HEK293 (cell line): ENCODE measurements around the gene PDE4B.

Experiments
- CTCF ChIA-PET: fragments of 350-600 bp; formaldehyde crosslinking; extraction: SDS; loops from one replicate; lab custom pipeline; 2021; ENCODE audit warnings: antibody characterized with exemption; lab: Yijun Ruan, JAX
- POLR2A ChIA-PET: fragments of 300-600 bp; formaldehyde crosslinking; extraction: SDS; loops from one replicate; lab custom pipeline; 2020; ENCODE audit warnings: antibody characterized with exemption, inconsistent platforms; lab: Yijun Ruan, JAX
- H3K27ac ChIP-seq: fragments of 200-500 bp; sonication (Bioruptor generic); 2 replicates; pipeline ENCODE4 v1.5.1; 2014; ENCODE audit warnings: low read depth, low read length, control low read depth, inconsistent platforms; ENCODE audit errors: extremely low read depth
- H3K36me3 ChIP-seq, 2 experiments: fragments of 200-500 bp in 1 of 2; sonication (Bioruptor generic) in 1 of 2; 1 replicate in 1 of 2; 2 replicates in 1 of 2; pipeline ENCODE4 v1.5.1; 2014 to 2017; ENCODE audit warnings: inconsistent platforms in 2 of 2, low read length in 2 of 2; ENCODE audit not compliant: control insufficient read depth in 2 of 2, insufficient read depth in 1 of 2
- H3K4me1 ChIP-seq: fragments of 200-500 bp; sonication (Bioruptor generic); 2 replicates; pipeline ENCODE4 v1.5.1; 2014; ENCODE audit warnings: mild to moderate bottlenecking, low read length, inconsistent platforms; ENCODE audit not compliant: control insufficient read depth, insufficient read depth
- H3K4me3 ChIP-seq: 2 replicates; pipeline ENCODE4 v1.5.1; 2011; ENCODE audit warnings: low read depth, mild to moderate bottlenecking, control low read depth, low read length, moderate library complexity
- H3K9me3 ChIP-seq: fragments of 200-500 bp; sonication (Bioruptor generic); 2 replicates; pipeline ENCODE4 v1.5.1; 2014; ENCODE audit warnings: low read depth, low read length, inconsistent platforms; ENCODE audit not compliant: control insufficient read depth, insufficient read depth
- EGR2 ChIP-seq: fragments of 450-650 bp; formaldehyde crosslinking; IDR thresholded peaks from 2 replicates; pipeline ENCODE4 v1.5.1; 2016; ENCODE audit warnings: low read depth, missing biosample characterization, missing genetic modification characterization
- GLI4 ChIP-seq: fragments of 450-650 bp; formaldehyde crosslinking; IDR thresholded peaks from 2 replicates; pipeline ENCODE4 v1.5.1; 2016; ENCODE audit warnings: missing biosample characterization, missing genetic modification characterization
- KLF16 ChIP-seq: fragments of 450-650 bp; formaldehyde crosslinking; IDR thresholded peaks from 2 replicates; pipeline ENCODE4 v1.5.1; 2017; ENCODE audit warnings: missing biosample characterization, missing genetic modification characterization
- RBAK ChIP-seq: fragments of 450-650 bp; formaldehyde crosslinking; IDR thresholded peaks from 2 replicates; pipeline ENCODE4 v1.5.1; 2016; ENCODE audit warnings: missing biosample characterization, missing genetic modification characterization
- TRIM28 ChIP-seq: IDR thresholded peaks from 2 replicates; pipeline ENCODE4 v1.6.1; 2011; ENCODE audit warnings: low read length, control low read depth, borderline replicate concordance
- ZBTB1 ChIP-seq: fragments of 450-650 bp; formaldehyde crosslinking; IDR thresholded peaks from 2 replicates; pipeline ENCODE4 v1.5.1; 2016; ENCODE audit warnings: missing biosample characterization, missing genetic modification characterization
- ZEB2 ChIP-seq: fragments of 450-650 bp; formaldehyde crosslinking; IDR thresholded peaks from 2 replicates; pipeline ENCODE4 v1.5.1; 2016; ENCODE audit warnings: missing biosample characterization, missing genetic modification characterization
- ZNF132 ChIP-seq: fragments of 450-650 bp; formaldehyde crosslinking; IDR thresholded peaks from 2 replicates; pipeline ENCODE4 v1.5.1; 2017; ENCODE audit warnings: missing biosample characterization, missing genetic modification characterization, borderline replicate concordance
- ZNF221 ChIP-seq: fragments of 450-650 bp; formaldehyde crosslinking; IDR thresholded peaks from 2 replicates; pipeline ENCODE4 v1.5.1; 2017; ENCODE audit warnings: missing biosample characterization, missing genetic modification characterization, borderline replicate concordance
- ZNF239 ChIP-seq: fragments of 450-650 bp; formaldehyde crosslinking; IDR thresholded peaks from 2 replicates; pipeline ENCODE4 v1.5.1; 2016; ENCODE audit warnings: missing biosample characterization, missing genetic modification characterization
- ZNF366 ChIP-seq: fragments of 450-650 bp; formaldehyde crosslinking; conservative IDR thresholded peaks from 2 replicates; pipeline ENCODE4 v1.5.1; 2016; ENCODE audit warnings: missing biosample characterization, missing genetic modification characterization
- ZNF37A ChIP-seq: fragments of 450-650 bp; IDR thresholded peaks from 2 replicates; pipeline ENCODE4 v1.5.1; 2018; ENCODE audit warnings: missing biosample characterization, missing genetic modification characterization
- ZNF426 ChIP-seq: fragments of 450-650 bp; formaldehyde crosslinking; IDR thresholded peaks from 2 replicates; pipeline ENCODE4 v1.5.1; 2017; ENCODE audit warnings: missing biosample characterization, missing genetic modification characterization, mild to moderate bottlenecking, inconsistent platforms, moderate library complexity
- ZNF473 ChIP-seq: fragments of 450-650 bp; formaldehyde crosslinking; IDR thresholded peaks from 2 replicates; pipeline ENCODE4 v1.5.1; 2017; ENCODE audit warnings: missing biosample characterization, missing genetic modification characterization
- ZNF555 ChIP-seq: fragments of 450-650 bp; formaldehyde crosslinking; conservative IDR thresholded peaks from 2 replicates; pipeline ENCODE4 v1.5.1; 2017; ENCODE audit warnings: missing biosample characterization, mild to moderate bottlenecking, missing genetic modification characterization, inconsistent platforms
- ZNF561 ChIP-seq: fragments of 450-650 bp; IDR thresholded peaks from 2 replicates; pipeline ENCODE4 v1.5.1; 2018; ENCODE audit warnings: missing biosample characterization, missing genetic modification characterization, borderline replicate concordance
- ZNF621 ChIP-seq: fragments of 450-650 bp; formaldehyde crosslinking; IDR thresholded peaks from 2 replicates; pipeline ENCODE4 v1.5.1; 2017; ENCODE audit warnings: missing biosample characterization, missing genetic modification characterization
- ZNF677 ChIP-seq: fragments of 450-650 bp; IDR thresholded peaks from 2 replicates; pipeline ENCODE4 v1.5.0; 2018; ENCODE audit warnings: missing biosample characterization, mild to moderate bottlenecking, missing genetic modification characterization, moderate library complexity
- ZSCAN30 ChIP-seq: fragments of 450-650 bp; IDR thresholded peaks from 2 replicates; pipeline ENCODE4 v1.5.1; 2018; ENCODE audit warnings: missing biosample characterization, mild to moderate bottlenecking, missing genetic modification characterization, moderate library complexity
- TF ChIP-seq, protein P1 (sequence below): fragments of 450-650 bp; formaldehyde crosslinking; IDR thresholded peaks from 2 replicates; pipeline ENCODE4 v1.5.1; 2016; ENCODE audit warnings: missing biosample characterization, missing genetic modification characterization, low read depth
- TF ChIP-seq, protein P2 (sequence below): fragments of 450-650 bp; formaldehyde crosslinking; IDR thresholded peaks from 2 replicates; pipeline ENCODE4 v1.5.1; 2017; ENCODE audit warnings: missing biosample characterization, mild to moderate bottlenecking, missing genetic modification characterization, moderate library complexity
- TF ChIP-seq, protein P3 (sequence below): fragments of 450-650 bp; formaldehyde crosslinking; IDR thresholded peaks from 2 replicates; pipeline ENCODE4 v1.5.1; 2016; ENCODE audit warnings: missing biosample characterization, missing genetic modification characterization
- TF ChIP-seq, protein P4 (sequence below): fragments of 450-650 bp; formaldehyde crosslinking; optimal IDR thresholded peaks from 2 replicates; pipeline ENCODE3; 2016; ENCODE audit warnings: missing biosample characterization, mild to moderate bottlenecking, missing genetic modification characterization
- TF ChIP-seq, protein P5 (sequence below): fragments of 450-650 bp; formaldehyde crosslinking; IDR thresholded peaks from 2 replicates; pipeline ENCODE4 v1.5.1; 2016; ENCODE audit warnings: missing biosample characterization, missing genetic modification characterization, borderline replicate concordance
- TF ChIP-seq, protein P6 (sequence below): fragments of 450-650 bp; formaldehyde crosslinking; IDR thresholded peaks from 2 replicates; pipeline ENCODE4 v1.5.1; 2017; ENCODE audit warnings: missing biosample characterization, missing genetic modification characterization

Gene PDE4B

DNA sequence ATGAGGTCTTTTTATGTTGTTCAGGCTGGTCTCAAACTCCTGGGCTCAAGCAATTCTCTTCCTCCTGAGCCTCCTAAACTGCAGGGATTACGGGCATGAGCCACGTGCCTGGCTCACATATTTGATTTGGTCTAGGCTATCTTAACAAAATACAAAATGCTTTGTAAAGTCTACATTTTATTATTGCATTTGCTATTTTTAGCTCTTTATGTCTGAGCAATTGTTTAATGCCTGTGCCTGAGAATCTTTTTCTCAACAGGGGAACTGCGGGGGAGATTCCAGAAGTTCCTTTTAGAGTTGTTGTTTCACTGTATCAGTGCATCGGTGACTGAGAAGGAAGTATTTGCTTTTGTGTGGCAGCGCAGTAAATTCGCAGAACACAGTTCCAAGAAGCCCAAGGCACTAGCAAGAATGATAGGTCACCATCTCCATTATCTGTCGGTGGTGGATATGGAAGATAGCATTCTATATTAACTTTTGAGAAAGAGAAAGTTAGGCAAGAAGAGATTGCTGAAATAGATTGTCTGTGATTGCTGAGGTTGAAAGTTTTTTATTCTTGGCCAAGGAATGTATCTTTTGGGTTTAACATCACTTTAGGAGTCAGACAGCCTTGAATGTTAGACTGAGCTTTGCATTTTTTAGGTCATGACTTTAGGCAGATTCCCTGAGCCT is 167.3 kb downstream of the PDE4B start:
- no peaks in the 10 kb centered on the region for H3K36me3 ChIP-seq
- ChIA-PET POLR2A (no interaction called here), CTCF (interaction anchor here (0.6 to 7.3 kb wide), 21 partner anchors 9 to 544 kb away, joined by 3 to 150 read pairs (median 4); no protein-coding TSS in a partner anchor)
- H3K4me3 ChIP-seq: no peak overlapping the region
- no peaks in the 10 kb centered on the region for H3K9me3 ChIP-seq
- peaks cover 13% of the 10 kb centered on the region for H3K4me1 ChIP-seq
- TF ChIP-seq ZNF677 (no peak), ZNF366 (tag by site-specific recombination) (no peak), TRIM28 (no peak), RBAK (no peak), ZSCAN30 (no peak), ZNF621 (no peak)
- no peak overlapping the region for H3K27ac ChIP-seq

DNA sequence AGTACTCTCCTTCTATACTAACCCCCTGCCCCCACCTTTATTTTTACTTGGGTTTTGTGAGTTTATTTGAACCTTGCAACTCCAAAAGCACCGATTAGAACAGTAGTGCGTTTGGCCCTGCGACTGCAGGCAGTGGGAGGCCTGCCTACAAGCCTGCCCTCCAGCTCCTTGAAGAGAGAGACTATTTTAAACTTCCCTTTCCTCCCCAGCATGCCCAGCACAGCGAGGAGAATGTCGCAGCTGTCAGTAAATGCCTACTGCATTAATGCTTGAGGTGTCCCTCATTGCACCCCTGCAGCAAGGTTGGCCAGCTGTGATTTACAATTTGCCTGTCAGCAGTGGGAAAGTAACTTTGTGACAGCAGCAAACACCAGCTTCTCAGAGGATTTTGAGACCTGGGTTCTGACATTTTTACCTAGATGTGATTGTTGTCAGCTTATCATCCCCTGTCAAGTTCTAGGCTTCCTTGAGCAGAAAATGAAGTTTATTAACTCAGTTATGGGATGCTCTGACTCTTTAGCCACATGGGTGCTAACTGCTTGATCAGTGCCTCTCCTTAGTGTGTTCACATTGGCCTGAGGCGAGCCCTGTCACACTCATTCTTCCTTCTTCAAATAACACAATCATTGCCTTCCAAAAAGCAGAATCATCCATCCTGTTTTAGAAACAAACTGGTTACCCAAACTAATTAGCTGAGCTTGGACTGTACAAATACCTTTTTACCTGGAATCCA is 170.6 kb downstream of the PDE4B start:
- POLR2A ChIA-PET: no interaction called here

More for the DNA sequence above, 170.6 kb downstream of the PDE4B start:
- Histone ChIP-seq H3K27ac (no peak overlapping the region), H3K4me1 (peaks cover 13% of the 10 kb centered on the region), H3K4me3 (no peak overlapping the region), H3K9me3 (no peaks in the 10 kb centered on the region), H3K36me3 (no peaks in the 10 kb centered on the region)
- no peak for TF ChIP-seq EGR2 (tag by site-specific recombination)
- no peak for TF ChIP-seq GLI4 (tag by site-specific recombination)
- TF ChIP-seq ZNF426: no peak
- TF ChIP-seq KLF16 (tag by site-specific recombination): no peak
- TF ChIP-seq, protein P1, sequence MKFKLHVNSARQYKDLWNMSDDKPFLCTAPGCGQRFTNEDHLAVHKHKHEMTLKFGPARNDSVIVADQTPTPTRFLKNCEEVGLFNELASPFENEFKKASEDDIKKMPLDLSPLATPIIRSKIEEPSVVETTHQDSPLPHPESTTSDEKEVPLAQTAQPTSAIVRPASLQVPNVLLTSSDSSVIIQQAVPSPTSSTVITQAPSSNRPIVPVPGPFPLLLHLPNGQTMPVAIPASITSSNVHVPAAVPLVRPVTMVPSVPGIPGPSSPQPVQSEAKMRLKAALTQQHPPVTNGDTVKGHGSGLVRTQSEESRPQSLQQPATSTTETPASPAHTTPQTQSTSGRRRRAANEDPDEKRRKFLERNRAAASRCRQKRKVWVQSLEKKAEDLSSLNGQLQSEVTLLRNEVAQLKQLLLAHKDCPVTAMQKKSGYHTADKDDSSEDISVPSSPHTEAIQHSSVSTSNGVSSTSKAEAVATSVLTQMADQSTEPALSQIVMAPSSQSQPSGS: no peak
- no peak for TF ChIP-seq ZNF561 (tag by site-specific recombination)
- TF ChIP-seq ZNF221: no peak
- TF ChIP-seq, protein P2, sequence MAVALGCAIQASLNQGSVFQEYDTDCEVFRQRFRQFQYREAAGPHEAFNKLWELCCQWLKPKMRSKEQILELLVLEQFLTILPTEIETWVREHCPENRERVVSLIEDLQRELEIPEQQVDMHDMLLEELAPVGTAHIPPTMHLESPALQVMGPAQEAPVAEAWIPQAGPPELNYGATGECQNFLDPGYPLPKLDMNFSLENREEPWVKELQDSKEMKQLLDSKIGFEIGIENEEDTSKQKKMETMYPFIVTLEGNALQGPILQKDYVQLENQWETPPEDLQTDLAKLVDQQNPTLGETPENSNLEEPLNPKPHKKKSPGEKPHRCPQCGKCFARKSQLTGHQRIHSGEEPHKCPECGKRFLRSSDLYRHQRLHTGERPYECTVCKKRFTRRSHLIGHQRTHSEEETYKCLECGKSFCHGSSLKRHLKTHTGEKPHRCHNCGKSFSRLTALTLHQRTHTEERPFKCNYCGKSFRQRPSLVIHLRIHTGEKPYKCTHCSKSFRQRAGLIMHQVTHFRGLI (tag by site-specific recombination): no peak
- TF ChIP-seq, protein P3, sequence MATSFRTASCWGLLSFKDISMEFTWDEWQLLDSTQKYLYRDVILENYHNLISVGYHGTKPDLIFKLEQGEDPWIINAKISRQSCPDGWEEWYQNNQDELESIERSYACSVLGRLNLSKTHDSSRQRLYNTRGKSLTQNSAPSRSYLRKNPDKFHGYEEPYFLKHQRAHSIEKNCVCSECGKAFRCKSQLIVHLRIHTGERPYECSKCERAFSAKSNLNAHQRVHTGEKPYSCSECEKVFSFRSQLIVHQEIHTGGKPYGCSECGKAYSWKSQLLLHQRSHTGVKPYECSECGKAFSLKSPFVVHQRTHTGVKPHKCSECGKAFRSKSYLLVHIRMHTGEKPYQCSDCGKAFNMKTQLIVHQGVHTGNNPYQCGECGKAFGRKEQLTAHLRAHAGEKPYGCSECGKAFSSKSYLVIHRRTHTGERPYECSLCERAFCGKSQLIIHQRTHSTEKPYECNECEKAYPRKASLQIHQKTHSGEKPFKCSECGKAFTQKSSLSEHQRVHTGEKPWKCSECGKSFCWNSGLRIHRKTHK (tag by site-specific recombination): no peak
- TF ChIP-seq ZNF132: no peak
- TF ChIP-seq, protein P4, sequence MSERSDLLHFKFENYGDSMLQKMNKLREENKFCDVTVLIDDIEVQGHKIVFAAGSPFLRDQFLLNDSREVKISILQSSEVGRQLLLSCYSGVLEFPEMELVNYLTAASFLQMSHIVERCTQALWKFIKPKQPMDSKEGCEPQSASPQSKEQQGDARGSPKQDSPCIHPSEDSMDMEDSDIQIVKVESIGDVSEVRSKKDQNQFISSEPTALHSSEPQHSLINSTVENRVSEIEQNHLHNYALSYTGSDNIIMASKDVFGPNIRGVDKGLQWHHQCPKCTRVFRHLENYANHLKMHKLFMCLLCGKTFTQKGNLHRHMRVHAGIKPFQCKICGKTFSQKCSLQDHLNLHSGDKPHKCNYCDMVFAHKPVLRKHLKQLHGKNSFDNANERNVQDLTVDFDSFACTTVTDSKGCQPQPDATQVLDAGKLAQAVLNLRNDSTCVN: no peak
- TF ChIP-seq ZNF555: no peak
- no peak for TF ChIP-seq ZNF473
- TF ChIP-seq RBAK: no peak
- no peak for TF ChIP-seq ZEB2
- TF ChIP-seq, protein P5, sequence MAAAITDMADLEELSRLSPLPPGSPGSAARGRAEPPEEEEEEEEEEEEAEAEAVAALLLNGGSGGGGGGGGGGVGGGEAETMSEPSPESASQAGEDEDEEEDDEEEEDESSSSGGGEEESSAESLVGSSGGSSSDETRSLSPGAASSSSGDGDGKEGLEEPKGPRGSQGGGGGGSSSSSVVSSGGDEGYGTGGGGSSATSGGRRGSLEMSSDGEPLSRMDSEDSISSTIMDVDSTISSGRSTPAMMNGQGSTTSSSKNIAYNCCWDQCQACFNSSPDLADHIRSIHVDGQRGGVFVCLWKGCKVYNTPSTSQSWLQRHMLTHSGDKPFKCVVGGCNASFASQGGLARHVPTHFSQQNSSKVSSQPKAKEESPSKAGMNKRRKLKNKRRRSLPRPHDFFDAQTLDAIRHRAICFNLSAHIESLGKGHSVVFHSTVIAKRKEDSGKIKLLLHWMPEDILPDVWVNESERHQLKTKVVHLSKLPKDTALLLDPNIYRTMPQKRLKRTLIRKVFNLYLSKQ (tag by site-specific recombination): no peak
- TF ChIP-seq ZNF239 (tag by site-specific recombination): no peak
- no peak for TF ChIP-seq ZBTB1 (tag by site-specific recombination)
- TF ChIP-seq, protein P6, sequence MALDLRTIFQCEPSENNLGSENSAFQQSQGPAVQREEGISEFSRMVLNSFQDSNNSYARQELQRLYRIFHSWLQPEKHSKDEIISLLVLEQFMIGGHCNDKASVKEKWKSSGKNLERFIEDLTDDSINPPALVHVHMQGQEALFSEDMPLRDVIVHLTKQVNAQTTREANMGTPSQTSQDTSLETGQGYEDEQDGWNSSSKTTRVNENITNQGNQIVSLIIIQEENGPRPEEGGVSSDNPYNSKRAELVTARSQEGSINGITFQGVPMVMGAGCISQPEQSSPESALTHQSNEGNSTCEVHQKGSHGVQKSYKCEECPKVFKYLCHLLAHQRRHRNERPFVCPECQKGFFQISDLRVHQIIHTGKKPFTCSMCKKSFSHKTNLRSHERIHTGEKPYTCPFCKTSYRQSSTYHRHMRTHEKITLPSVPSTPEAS (tag by site-specific recombination): no peak
- TF ChIP-seq ZNF37A (tag by site-specific recombination): no peak
- CTCF ChIA-PET: interaction anchor here (0.7 to 7.3 kb wide), 3 partner anchors 278 to 488 kb away, joined by 3 to 150 read pairs (median 3); no protein-coding TSS in a partner anchor
